ENCODE measurements around the gene GLIS2.

Gene GLIS2

DNA sequence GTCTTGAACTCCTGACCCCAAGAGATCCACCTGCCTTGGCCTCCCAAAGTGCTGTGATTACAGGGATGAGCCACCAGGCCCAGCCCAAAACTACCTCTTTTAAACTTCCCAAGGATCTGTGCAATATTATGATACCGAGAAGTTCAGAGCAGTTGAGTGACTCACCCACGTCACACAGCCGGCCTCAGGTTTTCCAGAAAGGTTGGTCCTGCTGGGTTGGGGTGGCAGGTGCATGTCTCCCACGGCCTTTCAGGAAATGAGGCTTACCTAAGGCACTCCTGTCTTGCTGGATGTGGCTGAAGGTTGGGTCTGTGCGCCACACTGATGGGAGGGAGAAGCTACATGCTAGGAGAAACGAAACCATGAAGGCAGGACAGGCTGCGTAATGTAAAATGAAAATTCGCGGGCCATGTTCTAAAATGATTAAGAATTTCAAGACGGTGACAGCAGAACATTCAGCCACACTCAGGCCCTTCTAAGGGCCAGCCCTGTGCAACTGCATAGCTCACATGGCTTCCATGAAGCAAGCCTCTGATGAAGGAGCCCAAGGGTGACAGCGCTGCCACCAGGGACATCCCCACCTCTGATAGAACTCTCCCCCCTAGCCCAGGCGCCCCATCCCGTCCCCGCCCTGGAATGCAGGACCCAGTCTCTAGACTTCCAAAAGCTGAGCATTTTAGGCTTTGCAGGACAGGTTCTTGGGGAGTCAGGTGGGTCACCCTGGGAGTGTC is 6.6 kb upstream of the GLIS2 start:
- no peak overlapping the region for H3K4me3 ChIP-seq (ENCODE audit: low read length)
- TF ChIP-seq ZNF274 (IDR thresholded peaks at IDR 0.05; ENCODE audit: low read depth, low read length) = no peak

DNA sequence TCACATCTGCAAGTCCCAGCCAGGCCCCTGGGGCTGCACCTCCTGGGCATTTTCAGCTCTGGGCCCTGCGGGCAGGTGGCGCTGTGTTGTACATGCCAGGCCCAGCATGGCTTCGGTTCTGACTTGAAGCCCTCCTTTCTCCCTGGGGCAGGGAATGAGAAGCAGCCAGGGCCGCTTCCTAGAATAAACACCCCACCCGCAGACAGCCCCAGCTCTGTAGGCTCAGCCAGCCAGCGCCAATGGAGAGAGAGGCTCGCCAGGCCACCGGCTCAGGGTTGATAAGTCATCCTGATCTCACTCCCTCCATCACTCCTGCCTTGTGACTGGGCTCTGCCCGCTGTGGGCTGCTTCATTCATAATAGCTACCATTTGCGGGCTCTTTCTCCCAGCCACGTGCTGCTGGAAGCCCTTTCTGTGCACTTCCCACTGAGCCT is 6.0 kb upstream of the GLIS2 start:
- no peak overlapping the region for H3K4me3 ChIP-seq (ENCODE audit: low read length)
- TF ChIP-seq ZNF274 (IDR thresholded peaks at IDR 0.05; ENCODE audit: low read depth, low read length) = no peak

GRCh38 chr16:4313563-4314531 is 2.0 kb upstream of the GLIS2 start:
- no peak for TF ChIP-seq ZNF274 (IDR thresholded peaks at IDR 0.05; ENCODE audit: low read depth, low read length)
- H3K4me3 ChIP-seq (ENCODE audit: low read length) = no peak overlapping the region

DNA sequence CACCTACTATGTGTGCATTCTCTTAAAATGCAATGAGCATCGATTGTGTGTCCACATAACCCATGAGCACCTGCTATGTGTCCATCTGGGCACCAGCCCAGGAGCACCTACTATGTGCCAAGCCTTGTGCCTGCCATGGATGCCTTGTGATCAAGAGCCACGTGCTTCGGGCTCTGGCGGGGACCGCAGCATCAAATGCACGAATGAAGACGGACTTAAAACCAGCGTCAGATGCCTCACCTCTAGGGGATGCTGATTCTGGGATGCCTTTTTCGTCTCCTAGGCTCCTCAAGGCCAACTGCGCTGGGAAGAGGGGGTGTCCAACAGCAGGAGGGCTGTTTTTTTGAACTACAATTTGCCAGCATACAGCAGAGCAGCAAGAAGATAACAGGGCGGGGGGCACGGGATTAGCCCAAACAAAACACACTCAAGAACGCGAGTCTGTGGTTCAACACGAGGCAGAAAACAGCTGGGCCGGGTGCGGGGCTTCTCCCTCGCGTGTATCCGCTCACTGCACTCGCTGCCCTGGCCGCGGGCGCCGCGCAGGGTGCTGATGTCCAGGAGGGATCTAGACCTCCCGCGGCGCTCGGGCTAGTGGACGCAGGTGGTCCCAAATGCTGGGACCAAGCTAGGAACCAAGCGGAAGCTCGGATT is 1.2 kb upstream of the GLIS2 start:
- no peak for TF ChIP-seq ZNF274 (IDR thresholded peaks at IDR 0.05; ENCODE audit: low read depth, low read length)
- peak overlapping the region; percentile 37; the same call in 1 of the 2 replicates for H3K4me3 ChIP-seq (ENCODE audit: low read length)

DNA sequence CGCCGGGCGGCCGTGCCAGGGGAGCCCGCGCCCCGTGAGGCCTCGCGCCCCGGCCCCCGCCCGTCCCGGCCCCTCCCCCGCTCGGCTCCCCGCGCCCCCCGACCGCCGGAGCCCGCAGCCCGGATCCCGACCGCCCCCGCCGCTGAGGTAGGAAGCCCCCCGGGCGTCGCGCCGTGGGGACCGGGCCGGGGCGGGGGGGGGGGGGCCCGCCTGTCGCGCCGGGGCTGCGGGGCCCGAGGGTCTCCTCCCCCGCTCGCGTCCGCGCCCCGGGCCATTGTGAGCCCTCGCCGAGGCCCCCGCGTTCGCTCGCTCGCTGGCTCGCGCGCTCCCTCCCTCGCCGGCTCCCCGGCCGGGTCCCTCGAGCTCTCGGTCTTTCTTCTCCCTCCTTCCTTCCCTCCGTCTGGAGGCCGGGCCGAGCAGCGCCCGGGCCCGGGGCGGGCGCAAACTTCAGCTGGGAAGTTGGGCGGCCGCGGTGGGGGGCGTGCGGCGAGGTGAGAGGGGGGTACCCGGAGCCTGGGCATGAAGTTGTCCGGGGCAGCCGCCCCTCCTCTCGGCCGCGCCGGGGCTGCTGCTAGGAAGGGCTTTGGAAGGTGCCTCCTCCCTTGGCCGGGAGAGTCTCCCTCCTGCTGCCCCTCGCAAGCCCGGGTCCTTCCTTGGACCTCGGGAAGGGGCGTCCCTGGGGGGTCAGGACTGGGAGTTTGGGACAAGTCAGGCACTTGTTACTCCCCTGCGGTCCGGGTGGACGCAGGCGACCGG is 419 bp downstream of the GLIS2 start:
- peak overlapping the region; percentile 17; the same call in 1 of the 2 replicates for H3K4me3 ChIP-seq (ENCODE audit: low read length)
- TF ChIP-seq ZNF274 (IDR thresholded peaks at IDR 0.05; ENCODE audit: low read depth, low read length) = no peak

- TF ChIP-seq ZNF274 (IDR thresholded peaks at IDR 0.05; ENCODE audit: low read depth, low read length) = no peak
- H3K4me3 ChIP-seq (ENCODE audit: low read length) = no peak overlapping the region
Measured at GRCh38 chr16:4316864-4317531, 1.1 kb downstream of the GLIS2 start.

- no peak overlapping the region for H3K4me3 ChIP-seq (ENCODE audit: low read length)
- TF ChIP-seq ZNF274 (IDR thresholded peaks at IDR 0.05; ENCODE audit: low read depth, low read length) = no peak
Measured at GRCh38 chr16:4317532-4318450, 1.9 kb downstream of the GLIS2 start.

GRCh38 chr16:4318451-4318910 is 2.6 kb downstream of the GLIS2 start:
- H3K4me3 ChIP-seq (ENCODE audit: low read length) = no peak overlapping the region
- no peak for TF ChIP-seq ZNF274 (IDR thresholded peaks at IDR 0.05; ENCODE audit: low read depth, low read length)

DNA sequence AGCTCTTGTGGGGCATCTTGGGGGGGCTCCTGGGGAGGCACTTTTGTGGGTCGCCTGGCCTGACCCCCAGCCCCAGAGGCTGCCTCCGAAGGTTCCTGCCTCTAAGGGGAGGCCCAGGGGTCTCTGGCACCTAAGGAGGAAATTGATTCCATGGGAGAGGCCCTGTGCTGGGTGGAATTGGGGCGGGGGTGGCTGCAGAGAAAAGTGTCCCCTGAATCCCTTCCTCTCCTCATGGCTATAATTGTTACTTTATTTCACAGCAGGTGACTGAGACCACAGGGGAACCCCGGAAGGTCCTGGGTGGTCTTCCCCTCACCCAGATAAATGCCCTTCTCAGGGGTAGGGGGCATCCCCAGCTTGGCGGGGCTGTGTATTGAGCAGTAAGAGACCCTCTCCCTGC is 3.1 kb downstream of the GLIS2 start:
- no peak overlapping the region for H3K4me3 ChIP-seq (ENCODE audit: low read length)
- no peak for TF ChIP-seq ZNF274 (IDR thresholded peaks at IDR 0.05; ENCODE audit: low read depth, low read length)

GRCh38 chr16:4319454-4320421 is 3.9 kb downstream of the GLIS2 start:
- no peak overlapping the region for H3K4me3 ChIP-seq (ENCODE audit: low read length)
- no peak for TF ChIP-seq ZNF274 (IDR thresholded peaks at IDR 0.05; ENCODE audit: low read depth, low read length)

GRCh38 chr16:4320571-4321137 is 4.8 kb downstream of the GLIS2 start:
- H3K4me3 ChIP-seq (ENCODE audit: low read length) = no peak overlapping the region
- no peak for TF ChIP-seq ZNF274 (IDR thresholded peaks at IDR 0.05; ENCODE audit: low read depth, low read length)

Measured in GM08714 (cell line).